ENCODE data around the gene HNRNPD.

DNA sequence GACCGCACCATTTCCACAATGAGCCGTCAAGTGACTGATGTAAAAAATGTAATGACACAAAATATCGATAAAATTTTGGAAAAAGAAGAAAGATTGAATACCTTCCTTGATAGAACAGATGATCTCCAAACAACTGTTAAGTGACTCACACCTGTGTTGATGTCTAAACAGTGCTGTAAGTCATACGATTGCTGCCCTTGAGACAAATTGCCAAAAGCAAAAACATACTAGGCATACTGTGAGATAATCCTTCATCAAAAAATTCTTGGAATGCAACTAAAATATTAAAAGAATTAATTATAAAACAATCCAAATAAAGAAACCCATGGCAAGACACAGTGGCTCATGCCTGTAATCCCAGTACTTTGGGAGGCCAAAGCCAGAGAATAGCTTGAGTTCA, 53.4 kb downstream of the HNRNPD start:
- TF ChIP-seq SPI1 (IDR thresholded peaks at IDR 0.05; ENCODE audit: borderline replicate concordance, low read depth) (no peak), GABPA (IDR thresholded peaks at IDR 0.05; ENCODE audit: low read depth) (no peak)
- TF ChIP-seq, protein P1, sequence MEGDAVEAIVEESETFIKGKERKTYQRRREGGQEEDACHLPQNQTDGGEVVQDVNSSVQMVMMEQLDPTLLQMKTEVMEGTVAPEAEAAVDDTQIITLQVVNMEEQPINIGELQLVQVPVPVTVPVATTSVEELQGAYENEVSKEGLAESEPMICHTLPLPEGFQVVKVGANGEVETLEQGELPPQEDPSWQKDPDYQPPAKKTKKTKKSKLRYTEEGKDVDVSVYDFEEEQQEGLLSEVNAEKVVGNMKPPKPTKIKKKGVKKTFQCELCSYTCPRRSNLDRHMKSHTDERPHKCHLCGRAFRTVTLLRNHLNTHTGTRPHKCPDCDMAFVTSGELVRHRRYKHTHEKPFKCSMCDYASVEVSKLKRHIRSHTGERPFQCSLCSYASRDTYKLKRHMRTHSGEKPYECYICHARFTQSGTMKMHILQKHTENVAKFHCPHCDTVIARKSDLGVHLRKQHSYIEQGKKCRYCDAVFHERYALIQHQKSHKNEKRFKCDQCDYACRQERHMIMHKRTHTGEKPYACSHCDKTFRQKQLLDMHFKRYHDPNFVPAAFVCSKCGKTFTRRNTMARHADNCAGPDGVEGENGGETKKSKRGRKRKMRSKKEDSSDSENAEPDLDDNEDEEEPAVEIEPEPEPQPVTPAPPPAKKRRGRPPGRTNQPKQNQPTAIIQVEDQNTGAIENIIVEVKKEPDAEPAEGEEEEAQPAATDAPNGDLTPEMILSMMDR (IDR thresholded peaks at IDR 0.05; ENCODE audit: insufficient read depth, low read length): no peak
